Testis (tissue), 3 donors: ENCODE measurements around the gene LRRC74A. TPM values are rescaled to one million over a fixed set of nuclear protein-coding genes. Genes with fewer than 3 reads are reported as not detected.

Experiments
- DNase-seq: peaks from one replicate; pipeline ENCODE4 v3.0.0-alpha.2; 2019
- H3K27ac ChIP-seq, 2 donors: fragments of 200-600 bp; sonication (generic); one replicate each; pipeline ENCODE4 v1.5.1; 2019
- H3K27me3 ChIP-seq: fragments of 200-600 bp; sonication (generic); one replicate; pipeline ENCODE4 v1.5.1; 2019
- H3K36me3 ChIP-seq: fragments of 200-600 bp; sonication (generic); one replicate; pipeline ENCODE4 v1.5.1; 2017; ENCODE audit warnings: low read depth; ENCODE audit errors: missing control alignments
- H3K4me1 ChIP-seq: fragments of 200-600 bp; sonication (generic); one replicate; pipeline ENCODE4 v1.5.1; 2019
- H3K4me3 ChIP-seq, 2 donors: fragments of 200-600 bp; sonication (generic); one replicate each; pipeline ENCODE4 v1.5.1; 2017 to 2019
- H3K9me3 ChIP-seq: fragments of 200-600 bp; sonication (generic); one replicate; pipeline ENCODE4 v1.5.1; 2017
- CTCF ChIP-seq, 3 experiments: fragments of 450-650 bp in 2 of 3; fragments of 200-600 bp in 1 of 3; sonication (generic) in 1 of 3; IDR thresholded peaks; one replicate each; pipeline ENCODE4 v1.5.1; 2016 to 2019; ENCODE audit warnings: antibody characterized with exemption in 3 of 3, mild to moderate bottlenecking in 2 of 3, moderate library complexity in 1 of 3
- POLR2A ChIP-seq: fragments of 450-650 bp; IDR thresholded peaks from one replicate; pipeline ENCODE4 v1.6.1; 2017; ENCODE audit warnings: antibody characterized with exemption, mild to moderate bottlenecking, moderate library complexity
- WGBS, 2 donors: methylation state at CpG; one replicate each; pipeline ENCODE4 v1.1.5; 2018; 5-methylcytosine and 5-hydroxymethylcytosine counted together
- intact Hi-C: fragments of 100-400 bp; cut with DNase I; formaldehyde crosslinking; loops from one replicate; pipeline ENCODE4 v1.15.1; 2023; ENCODE audit warnings: low total_unique reads
- polyA plus RNA-seq: library from polyadenylated mRNA; stranded (reverse); fragments of 350-450 nt; fragmentation: Illumina TruSeq; extraction: RNeasy Lipid Tissue Mini Kit (QIAGEN cat#74804); gene quantifications from one replicate; pipeline ENCODE4 v1.2.3, GENCODE V29; 2014; ENCODE audit warnings: low read depth, low replicate concordance; ENCODE audit not compliant: insufficient read depth
- total RNA-seq, 2 donors: library from RNA; depleted of rRNA; stranded (reverse); fragments of >200 nt; gene quantifications; one replicate each; pipeline ENCODE4 v1.2.3, GENCODE V29; 2016

The LRRC74A gene
- total and polyA plus RNA-seq, 3 donors from 2014 or later: 5.9 to 32.5 (median 28.7) TPM

DNA sequence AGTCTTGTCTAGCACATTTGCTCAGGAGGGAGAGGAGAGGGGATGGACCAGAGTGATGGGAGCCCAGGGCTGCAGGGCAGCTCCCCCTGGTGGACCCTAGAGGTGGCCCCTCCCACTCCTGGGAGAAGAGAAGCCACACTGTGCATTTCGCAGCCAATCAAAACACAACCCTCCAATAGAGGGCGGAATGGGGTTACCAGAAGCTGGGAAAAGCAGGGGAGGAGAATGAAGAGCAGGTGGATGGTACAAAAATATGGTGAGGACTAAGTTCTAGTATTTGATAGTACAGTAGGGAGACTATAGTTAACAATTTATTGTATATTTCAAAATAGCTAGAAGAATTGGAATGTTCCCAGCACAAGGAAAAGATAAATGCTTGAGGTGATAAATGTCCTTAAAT lies 41.3 kb upstream of the LRRC74A start:
- 60 to 67% methylated on average over 2 of the region's 2 CpGs for WGBS, 2 donors
- H3K36me3 ChIP-seq: no peaks in the 10 kb centered on the region
- TF ChIP-seq POLR2A (no peak), CTCF (IDR thresholded peaks at IDR 0.05) (peak; percentile 69 to 76 (median 75))
- H3K27ac ChIP-seq: no peak overlapping the region
- DNase-seq: peak; percentile 81
- H3K9me3 ChIP-seq: no peaks in the 10 kb centered on the region
- intact Hi-C loops: loop anchor here (5.0 kb wide), 1 partner anchor 73 kb away; no protein-coding TSS in a partner anchor
- no peaks in the 10 kb centered on the region for H3K27me3 ChIP-seq
- no peak overlapping the region for H3K4me3 ChIP-seq
- peaks cover 19% of the 10 kb centered on the region for H3K4me1 ChIP-seq

GRCh38 chr14:76786601-76787000 lies 39.6 kb upstream of the LRRC74A start:
- intact Hi-C loops: no loop called here
- H3K27ac ChIP-seq: no peak overlapping the region
- H3K36me3 ChIP-seq: no peaks in the 10 kb centered on the region
- H3K4me3 ChIP-seq: no peak overlapping the region
- H3K4me1 ChIP-seq: peaks cover 8% of the 10 kb centered on the region
- DNase-seq: no peak
- no peaks in the 10 kb centered on the region for H3K27me3 ChIP-seq
- TF ChIP-seq CTCF (IDR thresholded peaks at IDR 0.05) (no peak), POLR2A (no peak)
- H3K9me3 ChIP-seq: no peaks in the 10 kb centered on the region
- WGBS, 2 donors: 90 to 94% methylated on average over 2 of the region's 2 CpGs

- H3K9me3 ChIP-seq: no peaks in the 10 kb centered on the region
- no peak overlapping the region for H3K4me3 ChIP-seq
- TF ChIP-seq CTCF (IDR thresholded peaks at IDR 0.05) (no peak), POLR2A (no peak)
- no peaks in the 10 kb centered on the region for H3K36me3 ChIP-seq
- intact Hi-C loops: loop anchor here (10.0 kb wide), 1 partner anchor 248 kb away; no protein-coding TSS in a partner anchor
- 86 to 98% methylated on average over 2 of the region's 2 CpGs for WGBS, 2 donors
- H3K27ac ChIP-seq: no peak overlapping the region
- H3K4me1 ChIP-seq: no peaks in the 10 kb centered on the region
- DNase-seq: no peak
- no peaks in the 10 kb centered on the region for H3K27me3 ChIP-seq
Measured at GRCh38 chr14:76792422-76792821, 33.8 kb upstream of the LRRC74A start.

DNA sequence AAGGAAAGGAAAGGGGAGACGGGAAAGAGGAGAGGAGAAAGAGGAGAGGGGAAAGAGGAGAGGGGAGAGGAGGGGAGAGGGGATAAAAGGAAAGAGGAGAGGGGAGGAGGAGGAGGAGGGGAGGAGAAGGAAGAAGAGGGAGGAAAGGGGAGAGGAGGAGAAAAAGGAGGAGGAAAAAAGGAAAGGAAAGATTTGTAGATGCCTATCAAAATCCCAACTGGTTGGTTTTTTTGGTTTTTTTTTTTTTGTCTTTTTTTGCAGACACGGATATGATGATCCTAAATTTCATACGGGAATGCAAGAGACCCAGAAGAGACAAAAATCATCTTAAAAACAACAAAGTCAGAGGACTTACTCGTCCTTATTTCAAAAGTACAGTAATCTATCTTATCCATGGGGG lies 32.9 kb upstream of the LRRC74A start:
- WGBS, 2 donors: 86 to 94% methylated on average over 4 of the region's 4 CpGs
- TF ChIP-seq POLR2A (no peak), CTCF (IDR thresholded peaks at IDR 0.05) (no peak)
- Histone ChIP-seq H3K27ac (no peak overlapping the region), H3K27me3 (no peaks in the 10 kb centered on the region), H3K36me3 (no peaks in the 10 kb centered on the region), H3K9me3 (no peaks in the 10 kb centered on the region), H3K4me1 (no peaks in the 10 kb centered on the region), H3K4me3 (no peak overlapping the region)
- intact Hi-C loops: loop anchor here (10.0 kb wide), 1 partner anchor 249 kb away; no protein-coding TSS in a partner anchor
- no peak for DNase-seq

- H3K4me1 ChIP-seq: no peaks in the 10 kb centered on the region
- DNase-seq: no peak
- WGBS, 2 donors: 93 to 94% methylated on average over 5 of the region's 5 CpGs
- H3K36me3 ChIP-seq: no peaks in the 10 kb centered on the region
- no peak overlapping the region for H3K27ac ChIP-seq
- intact Hi-C loops: loop anchor here (10.0 kb wide), 1 partner anchor 249 kb away; no protein-coding TSS in a partner anchor
- H3K27me3 ChIP-seq: no peaks in the 10 kb centered on the region
- H3K9me3 ChIP-seq: no peaks in the 10 kb centered on the region
- TF ChIP-seq POLR2A (no peak), CTCF (IDR thresholded peaks at IDR 0.05) (no peak)
- H3K4me3 ChIP-seq: no peak overlapping the region
Measured at GRCh38 chr14:76793956-76794355, 32.3 kb upstream of the LRRC74A start.
